GM21619 (cell line): ENCODE results near the gene SLC6A13.

ENCODE experiments used
- ATAC-seq: cut with Tn5 transposase; IDR thresholded peaks from one replicate; pipeline ENCODE4 v1.9.1; 2021; ENCODE audit not compliant: unreplicated experiment

The SLC6A13 gene

DNA sequence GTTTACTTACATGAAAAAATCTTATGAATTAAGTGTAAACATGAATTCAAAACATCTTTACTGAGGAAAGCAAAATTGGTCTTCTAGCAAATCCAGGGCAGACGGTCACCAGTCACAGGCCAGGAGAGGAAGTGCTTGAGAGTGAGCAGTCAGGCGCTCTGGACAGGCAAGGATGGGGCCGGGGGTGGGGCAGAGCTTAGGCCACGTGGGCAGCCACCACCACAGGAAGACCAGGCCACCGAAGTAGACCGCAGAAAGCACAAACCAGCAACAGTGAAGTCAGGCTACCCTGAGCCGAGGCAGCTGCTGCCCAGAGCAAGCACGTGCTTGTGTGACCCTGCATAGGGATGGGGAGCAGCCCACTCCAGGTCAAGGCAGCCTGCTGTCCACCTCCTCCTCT, 82.2 kb downstream of the SLC6A13 start:
- ATAC-seq = no peak

DNA sequence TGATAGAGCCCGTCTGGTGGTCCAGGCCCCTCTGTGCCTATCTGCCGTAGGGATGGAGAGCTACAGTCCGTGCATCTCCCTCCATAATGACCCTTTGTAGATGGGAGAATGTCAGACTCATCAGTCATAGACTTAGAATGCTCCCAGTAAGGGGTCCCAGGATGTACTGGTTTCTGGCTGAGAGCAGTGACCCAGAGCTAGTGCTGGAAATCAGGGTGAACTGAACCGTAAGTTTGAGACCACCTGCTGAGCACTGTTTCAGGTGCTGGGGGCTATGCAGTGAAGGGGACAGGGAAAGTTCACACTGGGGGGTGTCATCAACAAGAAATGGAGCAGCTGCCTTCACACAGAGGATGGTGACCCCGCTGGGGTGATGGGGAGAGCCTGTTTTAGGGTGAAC, 82.8 kb downstream of the SLC6A13 start:
- ATAC-seq = no peak

- ATAC-seq = no peak
Measured at GRCh38 chr12:179131-179884, 83.3 kb downstream of the SLC6A13 start.

DNA sequence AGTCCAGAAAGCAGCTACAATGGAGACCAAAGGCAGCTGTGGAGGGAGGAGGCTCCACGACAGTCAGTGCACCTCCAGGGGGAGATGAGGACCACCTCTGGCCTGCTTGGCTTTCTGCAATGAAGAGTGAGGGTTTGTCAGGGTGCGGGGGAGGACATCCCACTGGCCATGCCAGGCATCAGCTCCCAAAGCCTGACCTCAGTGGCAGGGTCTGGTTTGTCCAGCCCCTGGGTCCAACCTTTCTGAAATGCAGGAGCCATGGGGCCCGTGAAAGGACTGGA, 83.9 kb downstream of the SLC6A13 start:
- ATAC-seq = no peak

- ATAC-seq = no peak
Measured at GRCh38 chr12:177980-178828, 84.4 kb downstream of the SLC6A13 start.

GRCh38 chr12:177336-177979, 85.2 kb downstream of the SLC6A13 start:
- no peak for ATAC-seq

DNA sequence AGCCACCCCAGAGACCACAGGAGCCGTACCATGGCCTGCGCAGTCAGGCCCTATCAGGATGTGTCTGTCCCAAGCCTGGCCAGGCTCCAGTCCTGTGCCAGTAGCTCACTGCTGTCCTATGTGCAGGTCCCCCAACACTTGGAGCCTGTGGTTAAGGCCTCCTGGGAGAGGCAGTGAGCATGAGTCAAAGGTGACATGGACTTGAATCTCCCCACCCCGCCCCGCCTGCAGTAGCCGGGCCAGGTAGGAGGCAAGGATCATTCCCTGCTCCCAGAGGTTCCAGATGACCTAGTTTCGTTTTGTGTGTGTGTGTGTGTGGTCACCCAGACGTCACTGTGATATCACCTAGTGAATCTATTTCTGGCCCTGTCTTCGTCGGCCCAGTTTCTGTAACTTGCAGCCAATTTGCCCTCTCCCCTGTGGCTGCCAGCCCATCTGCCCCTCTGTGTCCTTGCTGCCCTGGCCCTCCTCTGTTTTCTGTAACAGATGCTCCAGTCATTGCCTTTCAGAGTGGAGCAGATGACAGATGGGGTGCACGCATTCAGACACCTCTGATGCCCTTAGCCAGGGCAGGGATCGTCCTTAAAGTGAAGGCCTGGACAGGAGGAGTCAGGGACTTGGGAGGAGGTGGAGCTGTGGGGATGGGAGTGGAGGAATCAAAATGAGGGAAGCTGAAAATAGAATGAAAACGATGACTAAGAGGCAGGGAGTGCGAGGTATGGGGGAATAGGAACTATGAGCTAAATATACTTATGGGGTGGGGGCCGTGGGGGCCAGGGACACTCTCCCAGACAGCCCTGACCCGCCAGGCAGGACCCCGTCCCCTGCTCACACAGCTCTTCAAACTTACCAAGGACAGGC, 86.1 kb downstream of the SLC6A13 start:
- ATAC-seq = no peak

DNA sequence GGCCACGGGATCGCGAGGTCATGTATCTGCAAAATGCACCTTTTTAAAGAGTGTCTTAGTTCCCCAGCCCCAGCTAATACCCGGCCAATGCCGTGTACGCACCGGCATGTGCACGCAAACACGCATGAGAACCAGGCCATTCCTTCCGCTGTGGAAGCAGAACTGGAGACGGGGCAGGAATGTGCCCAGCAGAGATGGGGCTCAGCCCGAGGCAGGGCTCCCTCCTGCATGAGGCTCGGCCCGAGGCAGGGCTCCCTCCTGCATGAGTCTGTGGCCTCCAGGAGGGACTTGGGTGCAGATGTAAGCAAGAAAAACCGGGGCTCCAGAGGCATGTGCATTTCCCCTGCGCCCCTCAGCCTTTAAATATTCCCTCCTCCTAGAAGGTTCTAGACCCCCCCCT, 86.9 kb downstream of the SLC6A13 start:
- ATAC-seq = no peak

- ATAC-seq = no peak
Measured at GRCh38 chr12:175250-175649, 87.4 kb downstream of the SLC6A13 start.

GRCh38 chr12:174596-174995, 88.0 kb downstream of the SLC6A13 start:
- no peak for ATAC-seq

DNA sequence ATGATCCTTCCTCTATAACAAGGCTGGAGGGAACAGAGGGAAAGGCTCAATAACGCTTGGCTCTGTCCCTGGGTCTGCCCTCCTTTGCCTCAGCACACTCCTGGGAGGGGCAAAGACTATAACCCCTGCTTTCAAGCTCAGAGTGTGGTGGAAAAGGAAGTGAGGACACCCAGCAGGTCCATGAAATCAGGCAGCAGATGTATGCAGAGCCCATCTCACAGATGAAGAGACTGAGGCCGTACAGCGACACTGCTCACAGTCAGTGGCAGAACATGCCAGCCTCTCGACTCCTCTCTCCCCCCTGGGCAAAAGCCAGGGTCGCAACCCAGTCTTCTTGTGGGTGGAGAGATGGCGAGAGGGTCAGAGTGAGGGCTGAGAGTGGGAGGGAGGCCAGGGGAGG, 88.5 kb downstream of the SLC6A13 start:
- no peak for ATAC-seq

GRCh38 chr12:172732-173161, 89.9 kb downstream of the SLC6A13 start:
- ATAC-seq = no peak

DNA sequence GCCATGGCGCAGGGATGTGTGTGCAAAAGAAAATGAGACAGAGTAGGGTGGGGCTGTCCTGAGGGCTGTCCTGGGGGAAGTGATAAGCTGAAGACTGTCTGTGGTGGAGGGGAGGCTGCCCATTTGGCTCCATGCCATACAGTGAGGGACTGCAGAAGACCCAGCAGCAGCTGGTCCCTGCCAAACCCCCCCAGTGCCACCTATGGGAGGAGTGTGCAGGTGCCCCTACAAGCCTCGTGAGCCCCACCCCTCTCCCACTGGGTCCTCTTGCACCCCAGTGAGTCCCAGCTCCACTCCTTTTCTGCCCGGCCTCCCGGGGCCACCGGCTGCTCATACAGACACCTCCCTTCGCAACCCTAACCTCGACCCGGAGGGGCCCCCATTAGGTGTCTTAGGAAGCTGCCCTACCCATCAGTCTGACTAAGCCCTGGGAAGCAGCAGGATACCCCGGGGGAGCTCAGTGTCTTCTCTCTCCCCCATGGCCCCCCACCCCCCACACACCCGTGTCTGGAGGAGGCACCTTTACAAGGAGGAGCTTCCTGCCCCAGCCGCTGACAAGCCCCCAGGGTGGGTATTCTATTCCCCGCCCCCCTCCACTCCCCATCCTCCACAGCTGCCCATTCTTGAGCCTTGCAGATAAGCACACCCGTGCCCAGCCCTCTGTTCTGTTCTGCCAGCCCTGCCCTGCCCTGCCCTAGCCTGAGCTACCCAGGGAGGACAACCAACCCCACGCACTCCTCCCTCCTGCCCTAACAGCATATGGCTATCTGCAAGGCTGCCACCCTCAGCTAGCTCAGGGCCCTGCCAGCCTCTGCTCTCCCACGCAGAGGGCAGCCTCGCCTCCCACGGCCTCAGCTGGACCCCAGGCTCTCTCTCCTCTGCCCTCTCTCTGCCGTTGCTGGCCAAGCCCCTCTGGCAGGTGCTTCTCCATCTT, 90.6 kb downstream of the SLC6A13 start:
- ATAC-seq = no peak

- no peak for ATAC-seq
Measured at GRCh38 chr12:171276-171675, 91.4 kb downstream of the SLC6A13 start.
